Breast epithelium (tissue), 3 donors: ENCODE results near the gene SUPT7L.

Experiments
- CTCF ChIP-seq, 3 donors: fragments of 450-650 bp; IDR thresholded peaks; one replicate each; pipeline ENCODE4 v1.5.1; 2016 to 2017; ENCODE audit warnings: antibody characterized with exemption in 3 of 3, mild to moderate bottlenecking in 3 of 3, moderate library complexity in 3 of 3
- POLR2AphosphoS5 ChIP-seq, 3 donors: sonication (generic); formaldehyde crosslinking; IDR thresholded peaks; one replicate each; pipeline ENCODE4 v1.6.1; 2017; ENCODE audit warnings: antibody characterized with exemption in 3 of 3

GRCh38 chr2:27664154-27664574, 750 bp upstream of the SUPT7L start:
- no peak for TF ChIP-seq CTCF (IDR thresholded peaks at IDR 0.05)
- no peak for TF ChIP-seq POLR2AphosphoS5 (IDR thresholded peaks at IDR 0.05)
